Activated CD4-positive, alpha-beta T cell treated with anti-CD3 and anti-CD28 coated beads, Interleukin-2, amount 50 U/mL, for 24 hours (primary cell): ENCODE data around the gene SPCS1.
"Not testable (repeated sequence)": the region's sequence is repeated elsewhere in the genome, so short reads cannot be mapped to it uniquely, and the experiment has no call there.

ENCODE experiments used
- DNase-seq, 2 donors: peaks; one replicate each; pipeline ENCODE4 v3.0.0-alpha.2; 2020; ENCODE audit warnings: low read depth in 1 of 2, low spot score in 1 of 2

SPCS1 gene

GRCh38 chr3:52728753-52729152, 22.8 kb downstream of the SPCS1 start:
- not testable (repeated sequence) for DNase-seq

GRCh38 chr3:52730681-52731080, 24.8 kb downstream of the SPCS1 start:
- DNase-seq, result no peak

GRCh38 chr3:52731590-52731989, 25.7 kb downstream of the SPCS1 start:
- no peak for DNase-seq

GRCh38 chr3:52733256-52733891, 27.5 kb downstream of the SPCS1 start:
- DNase-seq, result no peak

GRCh38 chr3:52739730-52740129, 33.8 kb downstream of the SPCS1 start:
- no peak for DNase-seq

GRCh38 chr3:52742418-52743041, 36.6 kb downstream of the SPCS1 start:
- no peak for DNase-seq

- no peak for DNase-seq
Measured at GRCh38 chr3:52743152-52743551, 37.2 kb downstream of the SPCS1 start.

- DNase-seq, result no peak
Measured at GRCh38 chr3:52743721-52744120, 37.8 kb downstream of the SPCS1 start.

- DNase-seq, result no peak
Measured at GRCh38 chr3:52752045-52752660, 46.2 kb downstream of the SPCS1 start.

- no peak for DNase-seq
Measured at GRCh38 chr3:52754373-52754772, 48.5 kb downstream of the SPCS1 start.

GRCh38 chr3:52756141-52756540, 50.2 kb downstream of the SPCS1 start:
- no peak for DNase-seq
